Testis (tissue), 3 donors: ENCODE measurements around the gene TWIST2. TPM values are rescaled to one million over a fixed set of nuclear protein-coding genes. Genes with fewer than 3 reads are reported as not detected.

ENCODE experiments used
- DNase-seq: peaks from one replicate; pipeline ENCODE4 v3.0.0-alpha.2; 2019
- H3K27ac ChIP-seq, 2 donors: fragments of 200-600 bp; sonication (generic); one replicate each; pipeline ENCODE4 v1.5.1; 2019
- H3K27me3 ChIP-seq: fragments of 200-600 bp; sonication (generic); one replicate; pipeline ENCODE4 v1.5.1; 2019
- H3K36me3 ChIP-seq: fragments of 200-600 bp; sonication (generic); one replicate; pipeline ENCODE4 v1.5.1; 2017; ENCODE audit warnings: low read depth; ENCODE audit errors: missing control alignments
- H3K4me1 ChIP-seq: fragments of 200-600 bp; sonication (generic); one replicate; pipeline ENCODE4 v1.5.1; 2019
- H3K4me3 ChIP-seq, 2 donors: fragments of 200-600 bp; sonication (generic); one replicate each; pipeline ENCODE4 v1.5.1; 2017 to 2019
- H3K9me3 ChIP-seq: fragments of 200-600 bp; sonication (generic); one replicate; pipeline ENCODE4 v1.5.1; 2017
- POLR2A ChIP-seq: fragments of 450-650 bp; IDR thresholded peaks from one replicate; pipeline ENCODE4 v1.6.1; 2017; ENCODE audit warnings: antibody characterized with exemption, mild to moderate bottlenecking, moderate library complexity
- WGBS, 2 donors: methylation state at CpG; one replicate each; pipeline ENCODE4 v1.1.5; 2018; 5-methylcytosine and 5-hydroxymethylcytosine counted together
- intact Hi-C: fragments of 100-400 bp; cut with DNase I; formaldehyde crosslinking; loops from one replicate; pipeline ENCODE4 v1.15.1; 2023; ENCODE audit warnings: low total_unique reads
- polyA plus RNA-seq: library from polyadenylated mRNA; stranded (reverse); fragments of 350-450 nt; fragmentation: Illumina TruSeq; extraction: RNeasy Lipid Tissue Mini Kit (QIAGEN cat#74804); gene quantifications from one replicate; pipeline ENCODE4 v1.2.3, GENCODE V29; 2014; ENCODE audit warnings: low read depth, low replicate concordance; ENCODE audit not compliant: insufficient read depth
- total RNA-seq, 2 donors: library from RNA; depleted of rRNA; stranded (reverse); fragments of >200 nt; gene quantifications; one replicate each; pipeline ENCODE4 v1.2.3, GENCODE V29; 2016
- TF ChIP-seq, protein P1 (sequence below), 3 experiments: fragments of 450-650 bp in 2 of 3; fragments of 200-600 bp in 1 of 3; sonication (generic) in 1 of 3; IDR thresholded peaks; one replicate each; pipeline ENCODE4 v1.5.1; 2016 to 2019; ENCODE audit warnings: antibody characterized with exemption in 3 of 3, mild to moderate bottlenecking in 2 of 3, moderate library complexity in 1 of 3

Gene TWIST2
- total and polyA plus RNA-seq, 3 donors from 2014 or later, result 5.0 to 11.3 (median 10.3) TPM

DNA sequence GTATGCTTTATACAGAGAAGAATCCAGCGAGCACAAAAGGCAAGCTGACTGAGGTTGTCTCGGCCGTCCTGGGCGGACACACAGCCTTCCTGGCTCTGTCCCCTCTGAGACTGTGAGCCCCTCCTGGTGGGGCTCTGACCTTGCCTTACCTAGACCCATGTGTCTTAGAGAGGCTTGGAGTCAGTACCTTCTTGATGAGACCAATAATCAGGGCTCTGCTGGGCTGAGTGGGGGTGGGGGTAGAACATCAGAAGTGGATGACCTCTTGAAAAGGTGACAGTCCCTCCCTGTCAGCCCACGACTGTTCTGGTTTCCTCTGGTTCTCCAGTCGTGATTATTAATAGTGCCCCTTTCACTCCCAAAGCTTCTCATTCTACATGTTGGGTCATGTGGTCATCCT lies 31.2 kb downstream of the TWIST2 start:
- no peaks in the 10 kb centered on the region for H3K36me3 ChIP-seq
- 69 to 82% methylated on average over 6 of the region's 6 CpGs for WGBS, 2 donors

DNA sequence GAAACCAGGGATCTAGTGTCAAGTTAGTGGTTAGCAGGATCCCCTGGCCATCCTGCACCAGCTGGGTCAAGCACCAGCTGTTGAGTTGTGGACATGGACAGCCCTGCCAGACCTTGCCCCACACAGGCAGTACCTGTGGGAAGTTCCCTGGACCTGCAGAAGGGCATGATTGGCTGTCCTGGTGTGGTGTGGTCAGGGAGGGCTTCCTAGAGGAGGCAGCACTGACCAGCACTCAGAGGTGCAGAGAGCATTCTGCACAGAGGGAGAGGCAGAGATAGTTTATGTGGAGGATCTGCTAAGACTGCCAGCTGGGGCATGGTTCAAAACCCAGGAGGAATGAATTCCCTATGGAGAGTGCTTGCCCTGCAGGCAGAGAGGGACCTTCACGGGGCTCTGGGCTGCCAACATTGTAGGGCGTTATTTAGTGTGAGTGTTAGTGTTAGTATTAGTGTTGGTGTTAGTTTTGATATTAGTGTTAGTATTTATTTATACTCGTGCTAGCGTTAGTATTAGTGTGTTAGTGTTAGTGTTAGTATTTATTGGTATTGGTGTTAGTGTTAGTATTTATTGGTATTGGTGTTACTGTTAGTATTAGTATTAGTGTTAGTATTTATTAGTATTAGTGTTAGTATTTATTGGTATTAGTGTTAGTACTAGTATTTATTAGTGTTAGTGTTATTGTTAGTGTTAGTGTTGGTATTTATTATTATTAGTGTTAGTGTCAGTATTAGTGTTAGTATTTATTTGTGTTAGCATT lies 31.9 kb downstream of the TWIST2 start:
- WGBS, 2 donors, result 92 to 95% methylated on average over 4 of the region's 4 CpGs
- no peaks in the 10 kb centered on the region for H3K27me3 ChIP-seq
- H3K27ac ChIP-seq, result no peak overlapping the region
- intact Hi-C loops, result no loop called here
- no peak for DNase-seq
- TF ChIP-seq, protein P1, sequence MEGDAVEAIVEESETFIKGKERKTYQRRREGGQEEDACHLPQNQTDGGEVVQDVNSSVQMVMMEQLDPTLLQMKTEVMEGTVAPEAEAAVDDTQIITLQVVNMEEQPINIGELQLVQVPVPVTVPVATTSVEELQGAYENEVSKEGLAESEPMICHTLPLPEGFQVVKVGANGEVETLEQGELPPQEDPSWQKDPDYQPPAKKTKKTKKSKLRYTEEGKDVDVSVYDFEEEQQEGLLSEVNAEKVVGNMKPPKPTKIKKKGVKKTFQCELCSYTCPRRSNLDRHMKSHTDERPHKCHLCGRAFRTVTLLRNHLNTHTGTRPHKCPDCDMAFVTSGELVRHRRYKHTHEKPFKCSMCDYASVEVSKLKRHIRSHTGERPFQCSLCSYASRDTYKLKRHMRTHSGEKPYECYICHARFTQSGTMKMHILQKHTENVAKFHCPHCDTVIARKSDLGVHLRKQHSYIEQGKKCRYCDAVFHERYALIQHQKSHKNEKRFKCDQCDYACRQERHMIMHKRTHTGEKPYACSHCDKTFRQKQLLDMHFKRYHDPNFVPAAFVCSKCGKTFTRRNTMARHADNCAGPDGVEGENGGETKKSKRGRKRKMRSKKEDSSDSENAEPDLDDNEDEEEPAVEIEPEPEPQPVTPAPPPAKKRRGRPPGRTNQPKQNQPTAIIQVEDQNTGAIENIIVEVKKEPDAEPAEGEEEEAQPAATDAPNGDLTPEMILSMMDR (IDR thresholded peaks at IDR 0.05), result no peak
- no peak for TF ChIP-seq POLR2A
- no peaks in the 10 kb centered on the region for H3K9me3 ChIP-seq
- H3K36me3 ChIP-seq, result no peaks in the 10 kb centered on the region
- no peak overlapping the region for H3K4me3 ChIP-seq
- H3K4me1 ChIP-seq, result peaks cover 3% of the 10 kb centered on the region

More for the DNA sequence above, 31.2 kb downstream of the TWIST2 start:
- no peak for DNase-seq
- no peaks in the 10 kb centered on the region for H3K9me3 ChIP-seq
- H3K4me3 ChIP-seq, result no peak overlapping the region
- intact Hi-C loops, result no loop called here
- no peaks in the 10 kb centered on the region for H3K27me3 ChIP-seq
- no peak overlapping the region for H3K27ac ChIP-seq
- peaks cover 3% of the 10 kb centered on the region for H3K4me1 ChIP-seq
- no peak for TF ChIP-seq POLR2A
- TF ChIP-seq, protein P1 (IDR thresholded peaks at IDR 0.05), result no peak

DNA sequence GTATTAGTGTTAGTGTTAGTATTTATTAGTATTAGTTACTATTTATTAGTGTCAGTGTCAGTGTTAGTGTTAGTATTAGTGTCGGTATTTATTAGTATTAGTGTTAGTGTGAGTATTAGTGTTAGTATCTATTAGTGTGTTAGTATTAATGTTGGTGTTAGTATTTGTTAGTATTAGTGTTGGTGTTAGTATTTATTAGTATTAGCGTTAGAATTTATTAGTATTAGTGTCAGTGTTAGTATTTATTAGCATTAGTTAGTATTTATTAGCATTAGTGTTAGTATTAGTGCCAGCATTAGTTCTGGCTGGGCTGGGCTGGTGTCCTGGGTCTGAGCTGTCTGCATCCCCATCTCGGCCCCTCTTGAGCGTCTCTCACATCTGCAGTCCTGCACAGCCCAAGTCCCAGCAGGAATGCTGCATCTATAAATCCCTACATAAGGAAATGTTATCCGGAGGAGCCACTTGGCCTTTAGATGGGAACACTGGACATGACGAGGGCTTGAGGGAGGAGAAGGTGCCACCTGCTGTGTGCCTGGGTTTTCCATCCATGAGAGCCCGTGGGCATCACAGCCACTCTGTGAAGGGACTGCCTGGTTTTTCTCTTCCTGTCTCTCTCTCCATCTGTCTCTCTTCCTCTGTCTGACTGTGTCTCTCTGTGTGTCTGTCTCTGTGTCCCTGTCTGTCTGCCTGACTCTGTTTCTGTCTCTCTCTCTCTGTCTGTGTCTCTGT lies 33.6 kb downstream of the TWIST2 start:
- Histone ChIP-seq H3K4me3 (no peak overlapping the region), H3K27ac (no peak overlapping the region), H3K27me3 (no peaks in the 10 kb centered on the region), H3K4me1 (peaks cover 3% of the 10 kb centered on the region), H3K9me3 (no peaks in the 10 kb centered on the region), H3K36me3 (no peaks in the 10 kb centered on the region)
- no peak for DNase-seq
- 72 to 86% methylated on average over 7 of the region's 7 CpGs for WGBS, 2 donors
- TF ChIP-seq, protein P1 (IDR thresholded peaks at IDR 0.05), result no peak
- no peak for TF ChIP-seq POLR2A
- intact Hi-C loops, result no loop called here

DNA sequence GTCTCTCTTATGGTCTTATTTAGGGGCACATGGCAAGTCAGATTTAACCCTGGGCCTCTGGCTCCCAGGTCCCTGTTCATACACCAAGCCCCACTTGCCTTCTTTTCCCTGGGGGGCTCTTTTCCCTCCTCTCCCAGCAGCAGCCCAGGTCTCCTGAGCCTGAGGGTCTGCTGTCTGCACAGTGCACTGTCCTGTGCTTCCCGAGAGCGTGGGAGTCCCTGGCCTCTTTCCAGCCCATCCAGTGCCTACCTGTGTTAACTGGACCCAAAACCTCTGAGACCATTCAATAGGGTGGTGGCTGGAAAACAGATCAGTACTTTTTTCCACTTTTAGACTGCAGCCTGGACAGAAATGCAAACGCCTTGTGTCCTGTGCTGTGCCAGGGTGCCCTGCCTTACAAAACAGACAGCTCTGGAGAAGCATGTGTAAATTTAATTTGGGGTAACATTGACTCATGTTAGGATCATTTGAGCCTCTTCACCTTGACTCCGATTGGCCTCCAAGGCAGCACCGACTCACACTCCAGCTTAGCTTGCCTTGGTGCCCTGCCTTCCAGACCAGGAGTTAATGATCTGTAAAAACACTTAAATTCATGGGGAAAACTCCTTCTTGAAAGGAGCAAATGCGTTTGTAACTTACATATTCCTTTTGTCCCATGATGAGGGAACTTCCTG lies 34.3 kb downstream of the TWIST2 start:
- Histone ChIP-seq H3K27me3 (no peaks in the 10 kb centered on the region), H3K4me1 (peaks cover 3% of the 10 kb centered on the region), H3K27ac (peak overlapping the region in 1 of 2 donors; percentile 15), H3K9me3 (no peaks in the 10 kb centered on the region), H3K4me3 (no peak overlapping the region), H3K36me3 (no peaks in the 10 kb centered on the region)
- intact Hi-C loops, result no loop called here
- no peak for TF ChIP-seq POLR2A
- TF ChIP-seq, protein P1 (IDR thresholded peaks at IDR 0.05), result no peak
- WGBS, 2 donors, result 71 to 73% methylated on average over 6 of the region's 6 CpGs
- no peak for DNase-seq
